ENCODE data around the gene BAZ2A.

DNA sequence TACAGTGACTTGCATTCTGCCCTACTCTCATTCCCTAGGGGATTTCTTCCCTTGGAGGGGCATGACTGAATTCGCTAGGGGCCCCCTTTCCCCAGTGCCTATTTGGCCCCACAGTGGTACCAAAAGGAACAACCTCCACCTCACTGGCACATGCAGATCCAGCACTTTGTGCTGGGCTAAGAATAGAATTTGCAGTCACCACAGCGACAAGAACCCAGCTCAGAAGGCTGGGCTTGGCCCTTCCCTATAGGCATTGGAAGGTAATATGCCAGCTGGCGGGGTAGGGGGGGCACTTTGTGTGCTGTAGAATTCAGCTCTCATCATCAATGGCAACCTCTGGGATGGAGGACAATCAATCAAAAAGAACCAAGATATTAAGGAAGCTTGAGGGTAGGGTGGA lies 13.9 kb downstream of the BAZ2A start:
- TF ChIP-seq, protein P1, sequence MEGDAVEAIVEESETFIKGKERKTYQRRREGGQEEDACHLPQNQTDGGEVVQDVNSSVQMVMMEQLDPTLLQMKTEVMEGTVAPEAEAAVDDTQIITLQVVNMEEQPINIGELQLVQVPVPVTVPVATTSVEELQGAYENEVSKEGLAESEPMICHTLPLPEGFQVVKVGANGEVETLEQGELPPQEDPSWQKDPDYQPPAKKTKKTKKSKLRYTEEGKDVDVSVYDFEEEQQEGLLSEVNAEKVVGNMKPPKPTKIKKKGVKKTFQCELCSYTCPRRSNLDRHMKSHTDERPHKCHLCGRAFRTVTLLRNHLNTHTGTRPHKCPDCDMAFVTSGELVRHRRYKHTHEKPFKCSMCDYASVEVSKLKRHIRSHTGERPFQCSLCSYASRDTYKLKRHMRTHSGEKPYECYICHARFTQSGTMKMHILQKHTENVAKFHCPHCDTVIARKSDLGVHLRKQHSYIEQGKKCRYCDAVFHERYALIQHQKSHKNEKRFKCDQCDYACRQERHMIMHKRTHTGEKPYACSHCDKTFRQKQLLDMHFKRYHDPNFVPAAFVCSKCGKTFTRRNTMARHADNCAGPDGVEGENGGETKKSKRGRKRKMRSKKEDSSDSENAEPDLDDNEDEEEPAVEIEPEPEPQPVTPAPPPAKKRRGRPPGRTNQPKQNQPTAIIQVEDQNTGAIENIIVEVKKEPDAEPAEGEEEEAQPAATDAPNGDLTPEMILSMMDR (conservative IDR thresholded peaks at IDR 0.05; ENCODE audit: low read depth, low read length): no peak
- TF ChIP-seq EZH2 (IDR thresholded peaks at IDR 0.05; ENCODE audit: borderline replicate concordance, low read depth, low read length, poor library complexity, severe bottlenecking): no peak

Measured in A673 (cell line).